Epithelial cell of proximal tubule (primary cell): ENCODE measurements around the gene PLEKHA1. TPM values are rescaled to one million over a fixed set of nuclear protein-coding genes. Genes with fewer than 3 reads are reported as not detected.
A peak's percentile ranks its signal among the peaks of the same experiment; 100 is the strongest.

ENCODE experiments used
- DNase-seq: peaks from one replicate; pipeline ENCODE4 v3.0.0-alpha.2; 2011; ENCODE audit warnings: low read depth
- H3K4me3 ChIP-seq: 2 replicates; pipeline ENCODE4 v1.5.1; 2011; ENCODE audit warnings: low read depth, mild to moderate bottlenecking, low read length
- CTCF ChIP-seq: conservative IDR thresholded peaks from 2 replicates; pipeline ENCODE4 v1.5.1; 2012; ENCODE audit warnings: low read depth, mild to moderate bottlenecking, low read length
- total RNA-seq: library from RNA; depleted of rRNA; stranded (reverse); fragments of >200 nt; gene quantifications from 2 replicates; pipeline ENCODE4 v1.2.3, GENCODE V29; 2015

PLEKHA1 gene
- total RNA-seq, 1 donor from 2014 or later = 84.6 TPM

DNA sequence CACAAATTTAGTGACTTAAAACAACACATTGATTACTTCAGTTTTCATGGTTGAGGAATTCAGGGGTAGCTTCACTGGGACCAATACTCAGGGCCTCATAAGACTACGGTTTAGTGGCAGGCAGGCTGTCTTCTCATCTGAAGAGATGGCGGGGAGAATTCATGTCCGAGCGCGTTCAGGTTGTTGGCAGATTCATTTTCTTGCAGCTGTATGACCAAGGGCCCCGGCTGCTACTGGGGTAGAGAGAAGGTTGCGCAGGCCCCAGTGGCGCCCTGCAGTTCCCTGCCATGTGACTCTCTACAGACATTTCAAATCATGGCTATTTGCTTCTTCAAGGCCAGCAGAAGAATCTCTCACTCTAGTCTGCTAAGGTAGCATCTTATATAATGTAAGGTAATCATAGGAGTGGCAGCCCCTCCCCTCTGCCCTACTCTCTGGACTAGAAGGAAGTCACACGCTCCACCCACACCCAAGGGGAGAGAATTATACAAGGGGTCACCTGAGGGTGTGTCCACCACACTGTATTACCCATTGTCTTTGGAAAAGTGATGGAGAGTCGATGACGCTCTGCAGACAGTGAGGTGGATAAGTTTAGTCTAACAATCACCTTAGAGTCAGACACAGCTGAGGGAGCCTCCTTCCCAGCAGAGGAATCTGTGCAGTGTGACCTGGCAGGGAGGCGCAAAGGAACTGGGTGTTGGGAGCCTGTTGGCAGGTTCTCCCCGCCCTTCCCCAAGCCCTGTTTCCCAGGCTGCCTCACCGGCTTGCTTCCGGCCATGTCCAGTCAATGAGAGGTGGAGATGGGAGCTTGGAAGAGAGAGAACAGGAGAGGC is 35.7 kb upstream of the PLEKHA1 start:
- no peak for TF ChIP-seq CTCF
- no peak for DNase-seq
- no peak overlapping the region for H3K4me3 ChIP-seq

GRCh38 chr10:122341141-122341810 is 33.2 kb upstream of the PLEKHA1 start:
- no peak overlapping the region for H3K4me3 ChIP-seq
- no peak for DNase-seq
- no peak for TF ChIP-seq CTCF

DNA sequence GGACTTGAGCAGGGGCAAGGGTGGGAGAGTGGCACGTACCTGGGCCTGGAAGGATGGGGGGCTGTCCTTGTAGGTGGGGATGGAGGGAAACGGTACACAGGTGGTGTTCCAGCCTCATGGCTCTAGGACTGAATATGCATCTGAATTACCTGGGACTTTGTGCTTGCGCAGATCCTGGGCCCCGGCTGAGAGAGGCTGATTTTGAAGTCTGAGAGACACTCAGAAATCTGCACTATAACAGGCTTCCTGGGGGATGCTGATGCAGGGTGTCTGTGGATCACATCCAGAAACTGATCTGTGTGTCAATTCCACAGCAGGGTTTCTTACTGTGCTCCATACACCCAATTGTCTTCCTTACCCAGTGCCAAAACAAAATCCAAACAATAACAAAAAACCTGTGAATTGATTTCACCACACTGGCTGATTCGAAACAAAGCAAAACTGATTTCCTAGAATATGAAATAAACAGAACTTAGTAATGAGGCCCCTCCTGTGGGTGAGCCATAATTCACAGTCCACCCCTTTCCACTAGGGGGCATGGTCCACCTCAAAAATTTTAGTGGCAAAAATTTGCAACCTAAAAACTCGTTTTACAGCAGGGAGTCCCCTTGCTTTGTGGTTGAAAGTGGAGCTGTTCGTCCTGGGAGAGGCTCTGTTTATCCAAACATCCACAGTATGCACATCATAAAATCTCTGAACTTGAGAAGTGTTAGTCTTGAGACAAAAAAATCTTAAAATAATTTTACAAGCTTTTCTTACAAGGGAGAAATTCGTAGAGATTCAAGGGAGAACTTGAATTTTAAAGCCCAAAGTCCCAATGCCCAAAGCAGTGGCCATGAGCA is 32.0 kb upstream of the PLEKHA1 start:
- TF ChIP-seq CTCF = peak; percentile 85
- H3K4me3 ChIP-seq = no peak overlapping the region
- DNase-seq = no peak

- no peak for DNase-seq
- no peak for TF ChIP-seq CTCF
- H3K4me3 ChIP-seq = no peak overlapping the region
Measured at GRCh38 chr10:122343135-122343800, 31.2 kb upstream of the PLEKHA1 start.

GRCh38 chr10:122343936-122344335 is 30.6 kb upstream of the PLEKHA1 start:
- no peak overlapping the region for H3K4me3 ChIP-seq
- no peak for TF ChIP-seq CTCF
- DNase-seq = no peak

DNA sequence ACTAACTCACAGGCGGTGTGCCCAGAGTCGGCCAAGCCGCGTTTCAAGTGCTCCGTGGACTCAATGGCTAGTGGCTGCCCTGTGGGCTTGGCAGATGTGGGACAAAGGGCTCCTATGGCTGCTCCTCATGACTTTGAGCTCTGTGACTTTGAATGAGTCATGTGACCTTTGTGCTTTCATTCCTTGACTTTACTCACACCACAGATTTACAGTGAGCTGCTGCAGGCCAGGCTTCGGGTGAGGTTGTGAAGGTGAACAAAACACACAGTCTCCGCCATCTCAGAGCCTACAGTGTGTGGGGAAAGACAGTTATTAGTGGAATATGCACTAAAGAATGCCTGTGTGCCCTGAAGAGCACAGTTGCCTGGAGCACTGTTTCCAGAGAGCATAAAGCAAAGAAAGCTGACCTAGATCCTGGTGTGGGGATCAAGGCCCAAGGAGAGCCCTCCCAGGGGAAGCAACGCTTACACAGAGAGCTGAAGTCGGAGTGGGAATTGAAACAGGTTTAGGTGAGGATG is 29.7 kb upstream of the PLEKHA1 start:
- H3K4me3 ChIP-seq = no peak overlapping the region
- DNase-seq = peak; percentile 57
- no peak for TF ChIP-seq CTCF
